ENCODE results near the gene ADAM22. TPM values are rescaled to one million over a fixed set of nuclear protein-coding genes. Genes with fewer than 3 reads are reported as not detected.

ADAM22 gene
- total RNA-seq, 4 donors from 2014 or later, result 3.6 to 8.6 (median 5.1) TPM

DNA sequence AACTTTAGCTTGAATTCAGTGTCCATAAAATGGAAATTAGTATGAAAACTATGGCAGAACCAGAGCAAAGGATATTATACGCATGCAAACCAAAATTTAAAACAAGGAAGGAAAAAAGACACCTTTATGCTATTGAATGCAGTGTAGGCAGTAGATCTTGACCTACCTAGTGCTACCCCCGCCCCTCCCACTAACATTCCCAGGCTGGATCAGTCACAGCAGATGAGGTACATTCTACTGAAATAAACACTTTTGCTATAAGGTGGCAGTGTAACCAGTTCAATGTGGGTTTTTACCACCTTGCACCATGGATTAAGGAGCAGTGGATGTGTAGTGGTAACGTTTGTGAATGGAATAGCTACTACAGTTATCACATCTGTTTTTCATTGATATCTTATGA lies 257.9 kb downstream of the ADAM22 start:
- H3K4me3 ChIP-seq, result no peak overlapping the region
- TF ChIP-seq, protein P1, sequence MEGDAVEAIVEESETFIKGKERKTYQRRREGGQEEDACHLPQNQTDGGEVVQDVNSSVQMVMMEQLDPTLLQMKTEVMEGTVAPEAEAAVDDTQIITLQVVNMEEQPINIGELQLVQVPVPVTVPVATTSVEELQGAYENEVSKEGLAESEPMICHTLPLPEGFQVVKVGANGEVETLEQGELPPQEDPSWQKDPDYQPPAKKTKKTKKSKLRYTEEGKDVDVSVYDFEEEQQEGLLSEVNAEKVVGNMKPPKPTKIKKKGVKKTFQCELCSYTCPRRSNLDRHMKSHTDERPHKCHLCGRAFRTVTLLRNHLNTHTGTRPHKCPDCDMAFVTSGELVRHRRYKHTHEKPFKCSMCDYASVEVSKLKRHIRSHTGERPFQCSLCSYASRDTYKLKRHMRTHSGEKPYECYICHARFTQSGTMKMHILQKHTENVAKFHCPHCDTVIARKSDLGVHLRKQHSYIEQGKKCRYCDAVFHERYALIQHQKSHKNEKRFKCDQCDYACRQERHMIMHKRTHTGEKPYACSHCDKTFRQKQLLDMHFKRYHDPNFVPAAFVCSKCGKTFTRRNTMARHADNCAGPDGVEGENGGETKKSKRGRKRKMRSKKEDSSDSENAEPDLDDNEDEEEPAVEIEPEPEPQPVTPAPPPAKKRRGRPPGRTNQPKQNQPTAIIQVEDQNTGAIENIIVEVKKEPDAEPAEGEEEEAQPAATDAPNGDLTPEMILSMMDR (IDR thresholded peaks at IDR 0.05), result no peak
- TF ChIP-seq POLR2A (IDR thresholded peaks at IDR 0.05) (no peak), EP300 (IDR thresholded peaks at IDR 0.05) (no peak)
- no peak overlapping the region for H3K27ac ChIP-seq
- no peak for DNase-seq (ENCODE audit: low spot score in 2 of 2)
- H3K9me3 ChIP-seq, result no peaks in the 10 kb centered on the region
- WGBS, 2 donors, result 75 to 84% methylated on average over 3 of the region's 3 CpGs
- H3K4me1 ChIP-seq, result no peaks in the 10 kb centered on the region
- peaks cover 0 to 8% (median 0%) of the 10 kb centered on the region in 3 donors for H3K36me3 ChIP-seq
- H3K27me3 ChIP-seq, result no peaks in the 10 kb centered on the region

- WGBS, 2 donors, result 86 to 88% methylated on average over 3 of the region's 3 CpGs
- no peaks in the 10 kb centered on the region for H3K9me3 ChIP-seq
- TF ChIP-seq POLR2A (IDR thresholded peaks at IDR 0.05) (no peak), EP300 (IDR thresholded peaks at IDR 0.05) (no peak)
- TF ChIP-seq, protein P1 (IDR thresholded peaks at IDR 0.05), result no peak
- H3K4me3 ChIP-seq, result no peak overlapping the region
- no peak for DNase-seq (ENCODE audit: low spot score in 2 of 2)
- H3K4me1 ChIP-seq, result no peaks in the 10 kb centered on the region
- no peak overlapping the region for H3K27ac ChIP-seq
- H3K27me3 ChIP-seq, result no peaks in the 10 kb centered on the region
- H3K36me3 ChIP-seq, result peaks cover 0 to 52% (median 0%) of the 10 kb centered on the region in 3 donors
Measured at GRCh38 chr7:88200261-88200660, 266.2 kb downstream of the ADAM22 start.

DNA sequence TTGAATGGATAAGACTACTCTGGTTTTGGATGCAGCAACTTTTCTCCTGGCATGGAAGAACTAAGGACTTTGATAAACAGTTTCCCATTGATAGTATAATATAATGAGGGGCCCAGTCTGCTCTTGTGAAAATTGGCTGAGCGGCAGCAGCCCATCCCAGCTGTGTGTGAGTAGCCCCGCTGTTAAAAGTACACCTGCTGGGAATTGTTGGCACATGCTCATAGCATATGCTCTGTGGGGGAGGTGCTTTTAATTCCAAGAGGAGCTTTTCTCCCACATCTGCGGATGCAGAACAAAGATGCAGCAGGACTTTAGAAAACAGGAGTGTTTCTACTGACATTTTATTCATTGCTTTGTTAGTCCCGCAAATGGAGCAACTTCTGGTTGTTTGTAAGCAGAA lies 266.7 kb downstream of the ADAM22 start:
- H3K4me3 ChIP-seq, result no peak overlapping the region
- no peaks in the 10 kb centered on the region for H3K4me1 ChIP-seq
- H3K9me3 ChIP-seq, result no peaks in the 10 kb centered on the region
- no peaks in the 10 kb centered on the region for H3K27me3 ChIP-seq
- WGBS, 2 donors, result 47 to 56% methylated on average over 4 of the region's 4 CpGs
- no peak overlapping the region for H3K27ac ChIP-seq
- DNase-seq (ENCODE audit: low spot score in 2 of 2), result no peak
- no peak for TF ChIP-seq EP300 (IDR thresholded peaks at IDR 0.05)
- no peak for TF ChIP-seq POLR2A (IDR thresholded peaks at IDR 0.05)
- TF ChIP-seq, protein P1 (IDR thresholded peaks at IDR 0.05), result no peak
- H3K36me3 ChIP-seq, result peaks cover 0 to 54% (median 0%) of the 10 kb centered on the region in 3 donors

DNA sequence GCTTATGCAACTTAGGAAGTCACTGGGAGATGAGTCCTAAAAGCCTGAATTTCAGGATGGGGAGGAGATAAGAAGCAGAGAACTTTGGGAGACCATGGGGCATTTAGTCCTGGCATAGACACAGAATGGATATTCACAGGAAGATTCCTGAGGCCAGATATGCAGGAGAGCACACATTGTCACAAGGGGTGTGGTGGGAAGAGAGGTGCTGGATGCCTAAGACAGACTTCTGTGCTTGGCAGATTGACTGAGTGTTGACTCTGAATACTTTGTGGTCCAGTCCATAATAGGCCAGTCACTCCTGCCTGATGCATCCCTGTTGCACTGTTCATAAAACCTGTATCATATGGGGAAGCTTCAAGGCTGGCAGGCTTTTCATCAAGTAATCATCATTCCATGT lies 267.3 kb downstream of the ADAM22 start:
- TF ChIP-seq, protein P1 (IDR thresholded peaks at IDR 0.05), result no peak
- TF ChIP-seq POLR2A (IDR thresholded peaks at IDR 0.05) (no peak), EP300 (IDR thresholded peaks at IDR 0.05) (no peak)
- Histone ChIP-seq H3K27me3 (no peaks in the 10 kb centered on the region), H3K4me3 (no peak overlapping the region), H3K9me3 (no peaks in the 10 kb centered on the region), H3K36me3 (peaks cover 0 to 54% (median 5%) of the 10 kb centered on the region in 3 donors), H3K4me1 (no peaks in the 10 kb centered on the region), H3K27ac (no peak overlapping the region)
- no peak for DNase-seq (ENCODE audit: low spot score in 2 of 2)

DNA sequence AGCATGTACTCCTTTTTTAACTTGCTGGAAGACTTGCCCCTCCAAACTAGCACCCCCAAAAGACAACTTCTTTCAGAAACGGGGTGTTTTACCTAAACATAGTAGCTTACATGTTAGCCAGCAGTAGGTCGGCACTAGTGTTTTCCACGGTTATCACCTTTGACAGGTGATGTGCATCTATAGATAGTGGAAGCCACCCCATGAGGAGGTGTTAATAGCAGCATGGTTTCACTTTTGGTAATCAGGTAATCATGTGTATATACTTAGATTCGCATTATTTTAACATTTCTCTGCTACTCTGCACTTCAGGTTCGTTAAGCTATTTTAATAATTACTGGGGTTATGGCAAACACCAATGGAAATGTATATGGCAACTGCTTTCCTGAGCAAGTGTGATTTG lies 268.2 kb downstream of the ADAM22 start:
- DNase-seq (ENCODE audit: low spot score in 2 of 2), result no peak
- no peaks in the 10 kb centered on the region for H3K9me3 ChIP-seq
- H3K27ac ChIP-seq, result no peak overlapping the region
- TF ChIP-seq EP300 (IDR thresholded peaks at IDR 0.05) (no peak), POLR2A (IDR thresholded peaks at IDR 0.05) (no peak)
- TF ChIP-seq, protein P1 (IDR thresholded peaks at IDR 0.05), result no peak
- H3K4me1 ChIP-seq, result no peaks in the 10 kb centered on the region
- peaks cover 0 to 64% (median 7%) of the 10 kb centered on the region in 3 donors for H3K36me3 ChIP-seq
- H3K4me3 ChIP-seq, result no peak overlapping the region
- WGBS, 2 donors, result 82 to 90% methylated on average over 5 of the region's 5 CpGs
- no peaks in the 10 kb centered on the region for H3K27me3 ChIP-seq
